GM21737 (cell line): ENCODE data around the gene CDH6.

Experiments used
- ATAC-seq: cut with Tn5 transposase; IDR thresholded peaks from one replicate; pipeline ENCODE4 v1.9.1; 2021; ENCODE audit warnings: mild to moderate bottlenecking, moderate library complexity; ENCODE audit not compliant: unreplicated experiment

CDH6 gene

DNA sequence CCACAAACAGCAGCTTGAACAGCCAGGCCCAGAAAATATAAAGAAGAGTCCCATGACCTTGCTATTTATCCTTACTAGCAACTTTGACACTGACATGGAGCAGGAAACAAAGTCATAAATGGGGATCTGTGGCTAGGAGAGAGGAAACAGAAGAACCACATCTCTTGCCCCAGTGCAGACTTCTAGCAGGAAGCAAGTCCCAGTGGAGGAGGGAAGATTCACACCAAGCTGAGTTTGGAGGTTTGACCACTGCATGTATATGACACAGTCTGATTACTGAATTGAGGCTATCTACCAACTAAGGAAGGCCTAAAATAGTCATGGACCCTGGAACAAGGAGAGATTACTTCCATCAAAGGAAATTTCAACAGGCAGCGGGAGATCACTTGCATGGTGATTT, 51.4 kb downstream of the CDH6 start:
- no peak for ATAC-seq

DNA sequence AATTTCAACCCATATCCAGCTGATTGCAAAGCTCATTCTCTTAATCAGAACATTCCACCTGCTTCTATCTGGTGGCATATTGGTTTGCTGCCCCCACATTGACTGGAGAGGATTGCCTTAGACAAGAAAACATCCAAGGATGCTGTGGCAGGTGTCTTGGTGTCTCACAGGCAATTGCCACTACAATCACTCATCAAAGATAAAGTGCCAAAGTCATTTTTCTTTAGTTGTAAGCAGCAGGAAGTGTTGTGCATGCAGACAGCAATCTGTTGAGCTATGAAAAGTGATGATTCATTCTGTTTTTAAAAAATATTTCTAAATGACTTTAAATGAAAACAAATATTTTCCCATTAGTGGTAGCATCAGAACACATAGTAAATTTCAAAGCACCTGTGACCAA, 53.9 kb downstream of the CDH6 start:
- ATAC-seq = no peak

DNA sequence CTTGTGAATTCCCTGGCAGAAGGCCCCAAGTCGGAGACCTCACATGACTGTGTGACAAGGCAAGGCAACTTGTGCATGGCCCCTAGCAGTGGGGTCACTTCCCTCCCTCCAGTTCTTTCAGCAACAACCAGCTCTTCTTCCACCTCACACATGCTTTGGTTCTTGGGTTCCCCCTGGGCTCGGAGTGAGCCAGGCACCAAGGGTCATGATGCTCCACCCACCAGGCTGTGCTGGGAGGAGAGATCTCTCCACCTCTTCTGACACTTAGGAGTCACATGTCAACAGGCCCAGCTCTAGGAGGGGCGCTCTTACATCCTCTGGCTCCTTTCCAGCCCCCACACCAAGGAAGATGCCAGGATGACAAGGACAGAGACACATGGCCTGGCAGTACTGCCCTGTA, 56.7 kb downstream of the CDH6 start:
- ATAC-seq = no peak

DNA sequence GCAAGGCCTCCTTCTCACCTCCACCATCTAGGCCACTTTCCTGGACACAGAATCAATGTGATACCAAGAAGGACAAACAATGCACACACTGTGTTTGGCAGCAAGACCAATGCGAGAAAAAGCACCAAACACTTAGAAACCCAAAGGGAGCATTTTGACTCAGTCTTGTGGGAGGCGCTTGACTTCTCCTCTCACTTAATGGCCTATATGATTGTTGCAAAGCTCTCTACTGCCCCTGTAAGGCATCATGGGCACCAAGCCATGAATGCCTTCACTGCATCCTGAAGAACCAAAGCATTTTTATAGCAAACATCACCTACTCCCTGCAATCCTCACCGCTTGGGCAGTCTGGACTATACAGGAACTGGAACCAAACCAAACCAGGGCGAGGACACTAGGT, 57.5 kb downstream of the CDH6 start:
- no peak for ATAC-seq

DNA sequence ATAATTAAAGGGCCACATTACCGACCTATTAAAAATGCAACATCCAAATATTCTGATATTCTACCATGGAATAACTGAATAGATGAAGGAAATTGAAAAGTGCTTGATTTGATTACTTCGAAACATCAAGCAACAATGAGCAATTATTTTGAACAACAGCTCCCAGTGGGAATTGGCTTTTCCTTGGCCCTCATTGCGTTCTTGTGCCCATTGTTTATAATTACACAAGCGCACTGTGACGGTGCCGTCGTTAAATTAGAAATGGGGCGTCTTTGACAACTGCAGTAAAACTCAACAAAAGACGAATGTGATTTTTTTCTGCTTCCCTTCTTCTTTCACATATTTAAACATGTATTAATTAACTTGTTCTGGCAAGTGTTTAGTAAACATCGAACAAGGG, 61.6 kb downstream of the CDH6 start:
- ATAC-seq = no peak

DNA sequence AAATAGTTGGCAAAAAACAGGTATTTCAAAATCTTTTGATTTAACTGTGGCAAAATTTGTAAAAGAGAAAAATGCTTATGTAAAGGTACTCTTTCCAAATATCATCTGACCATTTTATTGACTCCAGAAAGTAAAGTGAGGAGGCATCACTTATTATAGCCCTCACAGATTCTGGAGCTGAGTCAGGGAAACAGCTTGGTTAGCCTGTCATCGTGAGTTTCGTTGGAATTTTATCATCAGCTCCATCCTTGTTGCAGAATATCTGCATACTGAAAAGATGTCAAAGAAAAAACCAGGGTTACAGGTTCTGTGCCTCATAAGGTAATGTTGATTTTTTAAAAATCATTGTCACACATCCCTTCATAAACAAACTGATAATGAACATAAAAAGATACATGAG, 74.8 kb downstream of the CDH6 start:
- ATAC-seq = no peak

DNA sequence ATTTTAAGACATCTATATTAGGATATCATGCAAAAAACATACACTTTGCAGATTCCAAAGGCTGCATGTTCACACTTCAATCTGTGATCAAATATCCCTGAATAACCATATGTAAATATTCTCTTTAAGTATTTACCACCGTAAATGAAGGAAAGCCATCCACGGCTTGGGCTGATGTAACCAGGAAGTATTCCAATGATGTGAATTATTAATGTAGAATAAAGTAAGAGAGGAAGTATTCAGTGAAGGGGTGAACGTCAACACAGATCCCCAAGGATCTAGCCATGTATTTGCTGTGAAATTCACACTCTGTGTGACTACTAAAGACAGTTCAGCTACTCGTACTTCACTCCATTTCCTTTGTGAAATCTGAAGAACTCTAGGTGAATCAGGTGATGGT, 75.2 kb downstream of the CDH6 start:
- ATAC-seq = no peak

DNA sequence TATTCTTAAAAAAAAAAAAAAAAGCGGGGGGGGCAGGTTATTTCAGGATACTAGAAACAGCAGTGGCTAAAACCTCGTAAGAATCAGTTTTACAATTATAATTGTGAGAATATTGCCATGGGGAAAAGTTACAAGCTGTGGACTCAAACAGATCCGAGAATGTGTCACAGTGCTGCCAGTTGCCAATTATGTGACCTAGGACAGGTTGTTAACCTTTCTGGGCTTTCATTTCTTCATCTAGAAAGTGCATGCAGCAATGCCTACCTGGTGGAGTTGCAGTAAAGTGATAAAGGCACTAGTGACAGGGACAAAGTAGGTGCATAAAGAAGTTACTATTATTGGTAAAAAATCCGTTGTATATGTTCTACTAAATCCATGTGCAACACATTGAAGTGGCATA, 75.8 kb downstream of the CDH6 start:
- ATAC-seq = no peak

DNA sequence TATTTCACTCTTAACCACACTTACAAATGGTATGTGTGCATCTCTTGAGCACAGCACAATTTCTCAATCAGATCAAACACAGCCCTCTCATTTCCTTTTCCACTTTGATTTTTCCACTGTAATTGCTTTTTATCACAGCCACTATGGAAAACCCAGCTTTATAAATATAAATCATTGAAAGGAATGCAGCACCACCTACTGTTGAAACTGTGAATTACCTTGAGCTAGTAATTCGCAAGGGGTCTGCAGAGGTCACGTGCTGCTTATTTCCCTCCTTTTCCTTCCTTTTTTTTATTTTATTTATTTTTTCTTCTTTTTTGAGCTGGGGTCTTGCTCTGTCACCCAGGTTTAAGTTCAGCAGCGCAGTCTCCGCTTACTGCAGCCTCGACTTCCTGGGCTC, 76.9 kb downstream of the CDH6 start:
- no peak for ATAC-seq

DNA sequence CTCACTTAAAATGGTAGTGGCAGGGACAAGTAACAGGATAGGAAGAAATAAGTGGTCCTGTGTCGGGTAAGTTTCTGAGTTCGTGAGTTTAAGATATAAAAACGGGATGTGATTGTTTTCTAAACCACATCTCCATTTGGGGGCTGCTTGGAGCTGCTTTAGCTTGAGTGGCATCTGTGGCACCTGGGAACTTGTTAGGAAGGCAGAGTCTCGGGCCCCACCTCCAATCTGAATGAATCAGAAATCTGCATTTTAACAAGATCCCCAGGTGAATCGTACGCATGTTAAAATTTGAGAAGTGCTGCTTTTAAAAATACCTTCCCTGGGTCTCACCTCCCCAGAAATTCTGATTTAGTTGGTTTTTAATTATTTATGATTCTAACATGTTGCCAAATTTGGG, 78.1 kb downstream of the CDH6 start:
- ATAC-seq = no peak

DNA sequence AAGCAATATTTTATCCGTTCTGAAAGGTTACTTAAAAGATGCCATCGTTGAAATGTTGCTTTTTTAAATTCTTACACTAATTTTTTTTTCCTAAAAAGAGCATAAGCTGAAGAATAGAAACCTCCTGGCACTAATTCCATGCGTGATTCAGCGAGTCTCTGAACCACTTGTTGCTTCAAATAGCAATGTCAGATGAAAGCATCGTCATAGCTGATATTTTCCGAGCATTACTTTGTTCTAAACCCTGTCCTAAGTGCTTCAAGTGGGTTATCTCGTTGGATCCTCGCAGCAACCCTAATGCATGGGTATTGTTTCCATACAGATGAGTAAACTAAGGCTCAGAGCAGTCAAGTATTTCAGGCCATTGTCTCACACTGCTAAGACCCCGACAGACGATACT, 79.7 kb downstream of the CDH6 start:
- no peak for ATAC-seq

DNA sequence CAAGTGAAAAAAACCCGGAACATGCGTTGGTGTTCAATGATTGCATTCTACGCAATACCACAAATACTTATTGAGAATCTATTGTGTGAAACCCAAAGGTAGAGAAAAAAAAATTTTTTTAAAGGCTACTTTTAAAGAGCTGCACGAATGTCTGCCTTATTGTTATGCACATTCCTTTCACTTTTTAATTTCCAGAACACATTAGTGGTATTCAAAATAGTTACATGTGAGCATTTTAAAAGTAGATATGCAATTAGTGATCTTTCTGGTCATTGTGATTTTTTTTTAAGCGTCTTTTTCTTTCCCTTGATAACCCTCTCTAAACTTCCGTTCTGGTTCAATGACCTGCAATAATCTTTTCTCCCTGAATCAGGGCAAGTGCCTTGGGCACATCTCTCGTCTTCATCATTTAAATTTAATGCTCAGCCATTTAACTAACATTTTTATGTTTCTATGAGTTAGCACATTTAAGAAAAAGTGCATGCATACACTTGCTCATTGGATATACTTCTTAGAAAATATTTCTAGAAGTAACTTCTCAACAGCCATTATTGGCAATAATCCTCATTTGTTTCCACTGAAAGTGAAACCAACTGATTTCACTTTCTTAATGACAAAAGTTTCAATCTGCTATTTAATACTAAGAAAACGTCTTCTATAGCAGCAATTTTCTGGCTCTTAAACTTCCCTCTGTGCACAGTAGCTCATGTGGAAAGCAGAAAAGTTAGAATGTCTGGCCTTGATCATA, 80.3 kb downstream of the CDH6 start:
- ATAC-seq = no peak

DNA sequence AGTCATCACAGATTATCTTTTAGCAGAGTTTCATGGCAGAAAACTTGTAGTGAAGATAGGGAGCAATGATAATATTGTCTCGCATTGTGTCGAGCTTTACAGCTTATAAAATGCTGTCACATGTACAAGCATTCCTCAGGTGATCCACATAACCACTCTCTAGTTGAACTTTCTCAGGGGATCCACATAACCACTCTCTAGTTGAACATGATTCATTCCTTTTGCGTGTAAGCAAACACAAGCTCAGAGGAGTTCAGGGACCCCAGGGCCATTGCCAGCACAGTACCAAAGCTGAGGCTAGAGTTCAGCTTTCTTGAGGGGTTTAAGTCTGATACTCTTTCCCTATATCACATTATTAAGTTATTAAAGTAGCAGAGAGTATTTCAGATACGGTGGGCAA, 86.7 kb downstream of the CDH6 start:
- ATAC-seq = no peak

DNA sequence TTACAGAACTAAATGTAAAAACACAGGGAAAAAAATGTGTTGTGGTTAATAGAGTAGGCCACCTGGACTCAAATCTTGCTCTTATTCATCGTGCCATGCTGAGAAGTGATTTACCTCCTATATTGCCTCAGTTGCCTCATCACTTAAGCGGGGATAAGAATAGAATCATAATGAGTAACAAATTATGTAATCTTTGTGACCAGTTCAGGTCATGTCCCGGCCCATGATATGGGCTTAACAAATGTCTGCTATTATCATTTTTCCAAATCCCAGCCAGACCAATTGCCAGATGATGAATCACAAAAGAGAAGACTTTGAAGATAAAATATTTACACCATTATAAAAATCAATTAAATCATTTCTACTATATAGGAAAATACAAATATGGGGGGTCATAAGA, 89.8 kb downstream of the CDH6 start:
- no peak for ATAC-seq

DNA sequence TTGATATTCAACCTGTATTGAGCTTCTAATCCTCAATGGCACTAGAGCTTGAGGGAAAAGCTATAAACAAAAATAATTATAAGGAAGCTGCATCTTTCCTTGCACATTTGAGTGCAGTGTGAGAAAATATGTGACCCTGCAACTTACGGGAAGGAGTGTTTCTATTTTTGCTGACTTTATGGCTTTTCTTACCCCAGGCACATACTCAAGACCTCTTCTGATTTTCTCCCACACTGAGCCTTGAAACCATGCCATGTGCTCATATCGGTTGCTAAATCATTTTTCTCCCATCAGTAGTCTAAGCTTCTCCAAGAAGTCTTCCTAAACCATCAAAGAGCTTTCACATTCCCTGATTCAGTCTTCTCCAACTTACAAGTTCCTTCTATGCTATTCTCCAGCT, 91.5 kb downstream of the CDH6 start:
- no peak for ATAC-seq

DNA sequence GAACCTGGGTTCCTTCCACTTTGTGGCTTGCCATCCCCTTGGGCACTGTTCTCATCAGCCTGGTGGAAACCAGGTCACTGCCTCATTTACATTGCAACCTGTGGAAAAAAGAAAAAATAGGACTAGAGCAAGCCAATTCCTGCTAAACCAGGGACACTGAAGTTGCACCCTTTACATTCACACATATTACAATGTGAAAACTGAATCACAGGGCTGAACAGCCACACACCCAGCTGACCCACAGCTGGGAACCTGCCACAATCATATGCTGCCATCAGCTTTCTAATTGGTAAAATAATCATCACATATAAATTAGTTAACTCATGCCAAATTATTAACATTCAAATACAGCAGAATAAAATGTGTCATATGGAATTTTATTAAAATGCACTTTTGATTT, 94.5 kb downstream of the CDH6 start:
- ATAC-seq = no peak

DNA sequence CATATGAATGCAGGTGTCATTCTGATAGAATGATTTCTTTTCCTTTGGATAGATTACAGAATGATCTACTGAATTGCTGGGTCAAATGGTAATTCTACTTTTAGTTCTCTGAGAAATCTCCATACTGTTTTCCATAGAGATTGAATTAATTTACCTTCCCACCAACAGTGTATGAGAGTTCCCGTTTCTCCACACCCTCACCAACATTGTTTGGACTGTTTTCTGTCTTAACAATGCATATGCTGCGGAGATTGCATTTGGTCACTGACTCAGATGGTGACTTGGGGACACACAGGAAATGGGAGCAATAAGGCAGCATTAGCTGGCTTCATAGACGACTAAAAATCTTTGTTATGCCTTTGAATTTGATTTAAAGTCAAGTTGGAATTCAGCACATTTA, 95.9 kb downstream of the CDH6 start:
- no peak for ATAC-seq

DNA sequence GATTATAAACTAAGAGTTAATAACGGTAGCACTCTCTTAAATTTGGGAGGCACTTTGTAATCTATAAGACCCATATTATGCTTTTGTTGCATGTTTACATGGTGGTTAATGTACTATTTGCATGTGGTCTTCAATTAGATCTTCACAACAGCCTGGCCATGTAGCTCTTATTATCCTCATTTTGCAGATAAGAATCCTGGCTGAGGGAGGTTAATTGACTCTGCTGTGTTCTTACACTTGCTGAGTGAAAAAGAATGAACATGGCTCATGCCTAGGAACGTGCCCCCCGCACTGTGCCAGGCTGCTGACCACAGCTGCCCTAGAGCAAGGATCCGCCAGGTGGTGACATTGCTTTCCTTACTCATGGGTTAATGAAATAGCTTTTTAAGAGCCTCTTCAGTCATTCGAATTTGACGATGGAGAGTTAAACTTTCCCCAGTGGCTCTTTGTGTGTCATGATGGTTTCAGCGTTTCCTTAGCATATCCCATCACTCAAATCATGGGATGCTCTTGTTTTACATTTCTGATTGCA, 97.9 kb downstream of the CDH6 start:
- no peak for ATAC-seq

DNA sequence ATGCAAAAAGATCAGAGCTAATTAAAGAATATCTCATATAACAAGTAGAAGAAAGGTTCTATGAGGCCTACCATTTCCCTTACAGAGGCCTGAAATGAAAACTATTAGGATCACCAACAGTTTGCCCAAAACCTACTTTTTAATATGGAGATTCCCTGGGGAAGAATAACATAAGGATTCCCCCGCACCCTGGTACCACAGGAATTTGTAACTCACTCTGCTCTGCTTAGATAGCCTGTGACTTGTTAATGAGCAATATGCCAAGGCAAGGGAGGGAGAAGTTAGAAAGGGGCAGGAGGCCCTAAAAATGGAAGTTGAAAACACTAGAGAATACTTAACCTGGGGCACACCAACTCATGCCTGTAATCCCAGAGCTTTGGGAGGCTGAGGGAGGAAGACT, 107.0 kb downstream of the CDH6 start:
- no peak for ATAC-seq

DNA sequence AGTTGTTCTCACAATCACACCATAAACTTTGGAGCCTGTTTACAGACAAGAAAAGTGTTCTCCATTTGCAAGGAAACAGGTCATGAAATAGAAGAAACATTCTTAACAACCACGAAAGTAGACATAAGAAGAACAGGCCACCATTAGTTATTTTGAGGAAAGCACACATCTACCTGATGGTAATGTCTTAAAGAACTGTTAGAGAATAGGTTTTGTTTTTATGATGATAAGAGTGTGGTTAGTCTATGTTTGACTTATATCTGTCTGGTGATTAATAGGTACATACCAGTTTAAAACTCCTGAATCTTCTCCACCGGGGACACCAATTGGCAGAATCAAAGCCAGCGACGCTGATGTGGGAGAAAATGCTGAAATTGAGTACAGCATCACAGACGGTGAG, 108.3 kb downstream of the CDH6 start:
- no peak for ATAC-seq

DNA sequence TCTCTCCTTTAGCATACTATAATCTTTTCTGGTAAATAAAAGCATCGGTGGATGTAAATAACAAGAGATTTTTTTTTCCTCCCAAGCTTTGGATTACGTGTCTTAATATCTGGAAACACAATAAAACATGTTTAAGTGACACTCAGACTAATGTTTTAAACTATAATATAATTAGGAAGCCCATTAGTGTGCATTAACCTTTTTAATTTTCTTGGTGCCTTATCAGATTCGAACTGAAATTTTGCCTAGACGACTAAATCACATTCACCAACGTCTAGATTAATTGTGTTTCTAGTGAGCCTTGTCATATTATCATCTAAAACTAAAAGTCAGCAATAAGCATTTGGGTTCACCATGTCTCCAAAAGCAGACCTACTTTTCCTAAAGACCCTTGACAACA, 110.2 kb downstream of the CDH6 start:
- ATAC-seq = no peak

DNA sequence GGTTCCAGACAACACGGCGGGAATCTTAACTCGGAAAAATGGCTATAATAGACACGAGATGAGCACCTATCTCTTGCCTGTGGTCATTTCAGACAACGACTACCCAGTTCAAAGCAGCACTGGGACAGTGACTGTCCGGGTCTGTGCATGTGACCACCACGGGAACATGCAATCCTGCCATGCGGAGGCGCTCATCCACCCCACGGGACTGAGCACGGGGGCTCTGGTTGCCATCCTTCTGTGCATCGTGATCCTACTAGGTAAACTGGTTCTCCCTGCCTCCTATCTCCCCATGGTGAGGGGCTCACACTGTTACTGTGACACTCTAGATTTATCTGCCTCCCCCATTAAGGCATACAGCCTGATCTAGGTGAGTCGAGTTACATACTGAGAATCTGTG, 124.2 kb downstream of the CDH6 start:
- ATAC-seq = no peak

DNA sequence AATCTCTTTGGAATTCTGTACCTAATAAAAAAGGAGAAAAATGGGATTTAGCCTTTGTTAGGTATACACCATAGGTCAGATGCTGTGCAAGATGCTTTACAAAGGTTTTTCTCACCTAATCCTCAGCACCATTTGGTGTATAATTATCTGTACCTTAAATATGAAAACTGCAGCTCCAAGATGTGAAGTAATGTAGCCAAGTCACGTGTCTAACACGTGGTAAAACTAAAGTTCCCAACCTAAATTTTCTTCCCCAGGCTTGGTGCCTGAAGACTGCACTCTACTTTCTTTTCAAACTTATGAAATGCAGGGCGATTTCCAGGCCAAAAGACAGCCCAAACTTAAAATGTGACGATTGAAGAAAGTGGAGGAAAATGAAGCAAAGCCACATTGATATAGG, 125.8 kb downstream of the CDH6 start:
- no peak for ATAC-seq
